HEK293 (cell line): ENCODE results near the gene RANBP3L.
"Not testable (repeated sequence)": the region's sequence is repeated elsewhere in the genome, so short reads cannot be mapped to it uniquely, and the experiment has no call there.

Experiments used
- CTCF ChIA-PET: fragments of 350-600 bp; formaldehyde crosslinking; extraction: SDS; loops from one replicate; lab custom pipeline; 2021; ENCODE audit warnings: antibody characterized with exemption; lab: Yijun Ruan, JAX
- POLR2A ChIA-PET: fragments of 300-600 bp; formaldehyde crosslinking; extraction: SDS; loops from one replicate; lab custom pipeline; 2020; ENCODE audit warnings: antibody characterized with exemption, inconsistent platforms; lab: Yijun Ruan, JAX
- H3K27ac ChIP-seq: fragments of 200-500 bp; sonication (Bioruptor generic); 2 replicates; pipeline ENCODE4 v1.5.1; 2014; ENCODE audit warnings: low read depth, low read length, control low read depth, inconsistent platforms; ENCODE audit errors: extremely low read depth
- H3K36me3 ChIP-seq, 2 experiments: fragments of 200-500 bp in 1 of 2; sonication (Bioruptor generic) in 1 of 2; 1 replicate in 1 of 2; 2 replicates in 1 of 2; pipeline ENCODE4 v1.5.1; 2014 to 2017; ENCODE audit warnings: inconsistent platforms in 2 of 2, low read length in 2 of 2; ENCODE audit not compliant: control insufficient read depth in 2 of 2, insufficient read depth in 1 of 2
- H3K4me1 ChIP-seq: fragments of 200-500 bp; sonication (Bioruptor generic); 2 replicates; pipeline ENCODE4 v1.5.1; 2014; ENCODE audit warnings: mild to moderate bottlenecking, low read length, inconsistent platforms; ENCODE audit not compliant: control insufficient read depth, insufficient read depth
- H3K4me3 ChIP-seq: 2 replicates; pipeline ENCODE4 v1.5.1; 2011; ENCODE audit warnings: low read depth, mild to moderate bottlenecking, control low read depth, low read length, moderate library complexity
- H3K9me3 ChIP-seq: fragments of 200-500 bp; sonication (Bioruptor generic); 2 replicates; pipeline ENCODE4 v1.5.1; 2014; ENCODE audit warnings: low read depth, low read length, inconsistent platforms; ENCODE audit not compliant: control insufficient read depth, insufficient read depth
- BCL11A ChIP-seq: fragments of 450-650 bp; formaldehyde crosslinking; IDR thresholded peaks from 2 replicates; pipeline ENCODE4 v1.5.1; 2016; ENCODE audit warnings: low read depth, missing biosample characterization, missing genetic modification characterization
- BCL11B ChIP-seq: fragments of 450-650 bp; formaldehyde crosslinking; IDR thresholded peaks from 2 replicates; pipeline ENCODE4 v1.5.1; 2016; ENCODE audit warnings: low read depth, missing biosample characterization, missing genetic modification characterization
- RBAK ChIP-seq: fragments of 450-650 bp; formaldehyde crosslinking; IDR thresholded peaks from 2 replicates; pipeline ENCODE4 v1.5.1; 2016; ENCODE audit warnings: missing biosample characterization, missing genetic modification characterization
- ZBTB1 ChIP-seq: fragments of 450-650 bp; formaldehyde crosslinking; IDR thresholded peaks from 2 replicates; pipeline ENCODE4 v1.5.1; 2016; ENCODE audit warnings: missing biosample characterization, missing genetic modification characterization
- ZBTB26 ChIP-seq: fragments of 450-650 bp; formaldehyde crosslinking; optimal IDR thresholded peaks from 2 replicates; pipeline ENCODE3; 2016; ENCODE audit warnings: missing biosample characterization, mild to moderate bottlenecking, missing genetic modification characterization
- ZEB2 ChIP-seq: fragments of 450-650 bp; formaldehyde crosslinking; IDR thresholded peaks from 2 replicates; pipeline ENCODE4 v1.5.1; 2016; ENCODE audit warnings: missing biosample characterization, missing genetic modification characterization
- ZFHX2 ChIP-seq: fragments of 450-650 bp; formaldehyde crosslinking; conservative IDR thresholded peaks from 2 replicates; pipeline ENCODE4 v1.5.1; 2016; ENCODE audit warnings: missing biosample characterization, missing genetic modification characterization
- ZFP3 ChIP-seq: fragments of 450-650 bp; formaldehyde crosslinking; IDR thresholded peaks from 2 replicates; pipeline ENCODE4 v1.5.1; 2016; ENCODE audit warnings: low read depth, missing biosample characterization, missing genetic modification characterization
- ZNF10 ChIP-seq: fragments of 450-650 bp; formaldehyde crosslinking; IDR thresholded peaks from 2 replicates; pipeline ENCODE4 v1.5.1; 2017; ENCODE audit warnings: missing biosample characterization, missing genetic modification characterization
- ZNF112 ChIP-seq: fragments of 450-650 bp; formaldehyde crosslinking; IDR thresholded peaks from 2 replicates; pipeline ENCODE4 v1.5.0; 2017; ENCODE audit warnings: missing biosample characterization, missing genetic modification characterization
- ZNF146 ChIP-seq: fragments of 450-650 bp; formaldehyde crosslinking; IDR thresholded peaks from 2 replicates; pipeline ENCODE4 v1.5.1; 2016; ENCODE audit warnings: missing biosample characterization, missing genetic modification characterization
- ZNF157 ChIP-seq: fragments of 450-650 bp; formaldehyde crosslinking; IDR thresholded peaks from 2 replicates; pipeline ENCODE4 v1.5.1; 2016; ENCODE audit warnings: missing biosample characterization, missing genetic modification characterization
- ZNF2 ChIP-seq: fragments of 450-650 bp; formaldehyde crosslinking; IDR thresholded peaks from 2 replicates; pipeline ENCODE4 v1.5.1; 2016; ENCODE audit warnings: missing biosample characterization, missing genetic modification characterization
- ZNF202 ChIP-seq: fragments of 450-650 bp; formaldehyde crosslinking; IDR thresholded peaks from 2 replicates; pipeline ENCODE4 v1.5.1; 2016; ENCODE audit warnings: missing biosample characterization, missing genetic modification characterization, borderline replicate concordance
- ZNF302 ChIP-seq: fragments of 450-650 bp; formaldehyde crosslinking; IDR thresholded peaks from 2 replicates; pipeline ENCODE4 v1.5.1; 2016; ENCODE audit warnings: missing biosample characterization, missing genetic modification characterization, low read depth
- ZNF366 ChIP-seq: fragments of 450-650 bp; formaldehyde crosslinking; conservative IDR thresholded peaks from 2 replicates; pipeline ENCODE4 v1.5.1; 2016; ENCODE audit warnings: missing biosample characterization, missing genetic modification characterization
- ZNF37A ChIP-seq: fragments of 450-650 bp; IDR thresholded peaks from 2 replicates; pipeline ENCODE4 v1.5.1; 2018; ENCODE audit warnings: missing biosample characterization, missing genetic modification characterization
- ZNF530 ChIP-seq: fragments of 450-650 bp; formaldehyde crosslinking; IDR thresholded peaks from 2 replicates; pipeline ENCODE4 v1.5.1; 2016; ENCODE audit warnings: low read depth, missing biosample characterization, missing genetic modification characterization
- ZNF561 ChIP-seq: fragments of 450-650 bp; IDR thresholded peaks from 2 replicates; pipeline ENCODE4 v1.5.1; 2018; ENCODE audit warnings: missing biosample characterization, missing genetic modification characterization, borderline replicate concordance
- ZNF621 ChIP-seq: fragments of 450-650 bp; formaldehyde crosslinking; IDR thresholded peaks from 2 replicates; pipeline ENCODE4 v1.5.1; 2017; ENCODE audit warnings: missing biosample characterization, missing genetic modification characterization
- ZNF645 ChIP-seq: fragments of 450-650 bp; formaldehyde crosslinking; IDR thresholded peaks from 2 replicates; pipeline ENCODE4; 2016; ENCODE audit warnings: missing biosample characterization, missing genetic modification characterization
- ZNF664 ChIP-seq: fragments of 450-650 bp; formaldehyde crosslinking; IDR thresholded peaks from 2 replicates; pipeline ENCODE4 v1.5.1; 2016; ENCODE audit warnings: missing biosample characterization, missing genetic modification characterization
- ZNF768 ChIP-seq: fragments of 450-650 bp; formaldehyde crosslinking; IDR thresholded peaks from 2 replicates; pipeline ENCODE4 v1.5.1; 2018; ENCODE audit warnings: missing biosample characterization, mild to moderate bottlenecking, missing genetic modification characterization
- ZNF777 ChIP-seq: fragments of 450-650 bp; formaldehyde crosslinking; IDR thresholded peaks from 2 replicates; pipeline ENCODE4 v1.5.1; 2017; ENCODE audit warnings: missing biosample characterization, missing genetic modification characterization, borderline replicate concordance

RANBP3L gene

DNA sequence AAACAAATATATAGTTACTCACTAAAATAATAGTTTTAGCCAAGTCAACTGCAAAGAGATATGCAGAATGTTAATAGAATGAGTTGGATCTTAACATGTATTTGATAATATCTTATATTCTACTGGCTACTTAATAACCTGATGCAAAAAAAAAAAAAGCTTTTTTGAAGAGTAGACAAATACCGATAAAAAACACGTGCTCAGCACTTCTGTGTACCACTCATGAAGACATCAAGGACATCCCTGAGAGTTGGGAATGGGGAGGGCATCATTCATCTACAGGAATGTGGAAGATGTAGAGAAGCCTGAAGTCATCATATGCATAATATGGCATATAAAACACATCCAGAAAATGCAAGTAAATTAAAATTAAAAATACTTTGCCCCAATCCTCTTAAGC, 43.2 kb upstream of the RANBP3L start:
- no peaks in the 10 kb centered on the region for H3K4me1 ChIP-seq
- H3K36me3 ChIP-seq, result no peaks in the 10 kb centered on the region
- H3K4me3 ChIP-seq, result no peak overlapping the region
- no peak overlapping the region for H3K27ac ChIP-seq
- H3K9me3 ChIP-seq, result no peaks in the 10 kb centered on the region
- ChIA-PET CTCF (no interaction called here), POLR2A (no interaction called here)
- TF ChIP-seq ZNF302 (tag by site-specific recombination) (no peak), ZFHX2 (tag by site-specific recombination) (no peak), ZNF202 (tag by site-specific recombination) (no peak), ZNF777 (tag by site-specific recombination) (no peak), ZNF157 (tag by site-specific recombination) (no peak)

DNA sequence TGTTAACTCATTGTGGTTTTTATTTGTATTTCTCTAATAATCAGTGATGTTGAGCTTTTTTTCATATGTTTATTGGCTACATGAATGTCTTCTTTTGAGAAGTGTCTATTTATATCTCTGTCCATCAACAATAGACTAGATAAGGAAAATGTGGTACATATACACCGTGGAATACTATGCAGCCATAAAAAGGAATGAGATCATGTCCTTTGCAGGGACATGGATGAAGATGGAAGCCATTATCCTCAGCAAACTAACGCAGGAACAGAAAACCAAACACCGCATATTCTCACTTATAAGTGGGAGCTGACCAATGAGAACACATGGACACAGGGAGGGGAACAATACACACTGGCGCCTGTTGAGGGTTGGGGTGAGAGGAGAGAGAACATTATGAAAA, 40.0 kb upstream of the RANBP3L start:
- H3K4me1 ChIP-seq, H3K9me3 ChIP-seq, POLR2A ChIA-PET, H3K36me3 ChIP-seq, H3K27ac ChIP-seq, H3K4me3 ChIP-seq: not testable (repeated sequence)
- CTCF ChIA-PET, result interaction anchor here (0.6 to 0.7 kb wide), 2 partner anchors 92 to 1473 kb away, joined by 3 to 4 read pairs; no protein-coding TSS in a partner anchor
- TF ChIP-seq ZNF146 (tag by site-specific recombination), result peak; percentile 65; the same call in 1 of the 2 replicates

DNA sequence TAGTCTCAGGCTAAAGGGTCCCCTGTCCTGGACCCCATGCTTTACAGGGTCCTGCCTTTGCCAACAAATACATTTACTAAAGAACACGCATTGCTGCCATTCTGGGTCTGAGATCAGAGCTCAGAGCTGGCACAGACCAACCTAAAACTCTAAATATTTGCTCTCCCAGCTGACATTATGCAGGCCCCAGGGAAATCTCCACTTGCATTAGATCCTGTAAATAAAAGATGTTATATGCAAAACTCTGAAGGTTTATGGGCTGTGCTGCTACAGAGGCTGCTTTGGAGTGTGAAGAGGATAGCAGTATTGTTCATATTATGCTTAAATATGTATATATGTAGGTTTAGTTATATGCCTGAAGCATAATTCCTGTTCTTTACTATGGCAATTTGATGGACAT, 35.9 kb upstream of the RANBP3L start:
- Histone ChIP-seq H3K36me3 (no peaks in the 10 kb centered on the region), H3K4me1 (no peaks in the 10 kb centered on the region), H3K27ac (no peak overlapping the region), H3K9me3 (no peaks in the 10 kb centered on the region), H3K4me3 (no peak overlapping the region)
- CTCF ChIA-PET, result interaction anchor here (1.1 kb wide), 1 partner anchor 32 kb away, joined by 3 read pairs; no protein-coding TSS in a partner anchor
- TF ChIP-seq ZNF112 (tag by site-specific recombination) (no peak), ZNF645 (tag by site-specific recombination) (no peak), RBAK (tag by site-specific recombination) (no peak), ZNF664 (no peak), ZNF10 (tag by site-specific recombination) (no peak), ZFP3 (tag by site-specific recombination) (no peak), ZNF2 (no peak), BCL11B (no peak), ZEB2 (no peak), ZNF561 (no peak), ZNF621 (tag by site-specific recombination) (no peak), ZBTB26 (tag by site-specific recombination) (no peak), ZNF530 (tag by site-specific recombination) (no peak), ZNF37A (tag by site-specific recombination) (no peak), ZNF366 (tag by site-specific recombination) (no peak), ZBTB1 (no peak), BCL11A (tag by site-specific recombination) (no peak), ZNF768 (tag by site-specific recombination) (no peak)
- POLR2A ChIA-PET, result no interaction called here
